ENCODE results near the gene SENP1.

DNA sequence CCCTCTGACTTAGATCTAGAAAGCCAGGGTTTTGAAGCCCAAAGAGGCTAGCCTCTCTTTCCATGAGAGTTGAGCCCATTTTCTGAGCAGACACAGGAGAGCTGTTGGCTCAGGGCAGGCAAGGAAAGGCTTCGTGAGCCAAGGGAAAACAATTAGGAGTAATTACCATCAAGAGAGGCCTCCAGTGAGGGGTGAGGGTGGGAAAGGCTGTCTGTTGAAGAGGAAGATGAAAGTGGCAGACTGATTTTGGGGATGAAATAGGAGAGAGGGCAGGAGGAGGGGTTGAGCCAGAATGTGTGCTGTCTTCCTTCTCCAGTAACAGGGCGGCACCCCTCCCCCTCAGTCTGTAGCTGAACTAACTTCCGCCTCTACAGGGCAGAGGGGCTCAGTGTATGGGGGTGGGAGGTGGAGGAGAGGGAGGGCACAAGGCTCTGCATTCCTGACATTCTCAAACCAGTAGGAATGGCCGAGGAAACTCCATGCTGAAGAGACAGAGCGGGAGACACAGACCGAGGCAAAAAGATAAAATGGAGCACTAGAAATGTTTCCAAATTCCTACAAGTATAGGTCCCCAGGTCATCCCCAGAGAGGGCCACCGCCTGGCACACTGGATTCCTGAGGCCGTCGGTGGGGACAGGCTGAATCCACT, 68.5 kb downstream of the SENP1 start:
- TF ChIP-seq POLR2A (IDR thresholded peaks at IDR 0.05; ENCODE audit: low read depth, low read length) (no peak), MAFK (IDR thresholded peaks at IDR 0.05; ENCODE audit: low read depth, low read length) (no peak), CTCF (conservative IDR thresholded peaks at IDR 0.05; ENCODE audit: low read depth, low read length) (no peak), CEBPB (IDR thresholded peaks at IDR 0.05; ENCODE audit: low read depth, low read length) (no peak), FOS (IDR thresholded peaks at IDR 0.05; ENCODE audit: low read depth, low read length) (no peak)
- TF ChIP-seq, protein P1, sequence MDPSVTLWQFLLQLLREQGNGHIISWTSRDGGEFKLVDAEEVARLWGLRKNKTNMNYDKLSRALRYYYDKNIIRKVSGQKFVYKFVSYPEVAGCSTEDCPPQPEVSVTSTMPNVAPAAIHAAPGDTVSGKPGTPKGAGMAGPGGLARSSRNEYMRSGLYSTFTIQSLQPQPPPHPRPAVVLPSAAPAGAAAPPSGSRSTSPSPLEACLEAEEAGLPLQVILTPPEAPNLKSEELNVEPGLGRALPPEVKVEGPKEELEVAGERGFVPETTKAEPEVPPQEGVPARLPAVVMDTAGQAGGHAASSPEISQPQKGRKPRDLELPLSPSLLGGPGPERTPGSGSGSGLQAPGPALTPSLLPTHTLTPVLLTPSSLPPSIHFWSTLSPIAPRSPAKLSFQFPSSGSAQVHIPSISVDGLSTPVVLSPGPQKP (IDR thresholded peaks at IDR 0.05; ENCODE audit: borderline replicate concordance, low read depth, low read length) = no peak

Data from IMR-90 (cell line).